ENCODE measurements around the gene AKAP6. TPM values are rescaled to one million over a fixed set of nuclear protein-coding genes. Genes with fewer than 3 reads are reported as not detected.

Gene AKAP6
- total RNA-seq, 1 experiment from 2014 or later = 2.8 TPM

- BruUV-seq (replicated peaks) = no TSS peak
- H3K4me3 Mint-ChIP-seq (ENCODE audit: low read depth, unreplicated experiment) = no peak overlapping the region
- H3K27ac Mint-ChIP-seq (ENCODE audit: unreplicated experiment) = no peak overlapping the region
- no peaks in the 10 kb centered on the region for H3K36me3 Mint-ChIP-seq (ENCODE audit: insufficient read depth, unreplicated experiment)
- no peaks in the 10 kb centered on the region for H3K27me3 Mint-ChIP-seq (ENCODE audit: unreplicated experiment)
- no peaks in the 10 kb centered on the region for H3K9me3 Mint-ChIP-seq (ENCODE audit: low read depth, unreplicated experiment)
- no peaks in the 10 kb centered on the region for H3K4me1 Mint-ChIP-seq (ENCODE audit: low read depth, unreplicated experiment)
- DNase-seq = no peak
- CTCF ChIA-PET = no interaction called here
- intact Hi-C loops (cut with micrococcal nuclease; ENCODE audit: unreplicated experiment) = no loop called here
- TF ChIP-seq CTCF (IDR thresholded peaks at IDR 0.05; ENCODE audit: unreplicated experiment) = no peak
Observed at GRCh38 chr14:32327255-32327961, 1.7 kb upstream of the AKAP6 start.

GRCh38 chr14:32329690-32330285, 690 bp downstream of the AKAP6 start:
- Mint-ChIP-seq H3K27me3 (ENCODE audit: unreplicated experiment) (no peaks in the 10 kb centered on the region), H3K4me1 (ENCODE audit: low read depth, unreplicated experiment) (no peaks in the 10 kb centered on the region), H3K36me3 (ENCODE audit: insufficient read depth, unreplicated experiment) (no peaks in the 10 kb centered on the region), H3K27ac (ENCODE audit: unreplicated experiment) (no peak overlapping the region), H3K9me3 (ENCODE audit: low read depth, unreplicated experiment) (no peaks in the 10 kb centered on the region), H3K4me3 (ENCODE audit: low read depth, unreplicated experiment) (no peak overlapping the region)
- no peak for DNase-seq
- no peak for TF ChIP-seq CTCF (IDR thresholded peaks at IDR 0.05; ENCODE audit: unreplicated experiment)
- intact Hi-C loops (cut with micrococcal nuclease; ENCODE audit: unreplicated experiment) = no loop called here
- CTCF ChIA-PET = interaction anchor here (0.6 kb wide), 1 partner anchor 10 kb away, joined by 4 read pairs; no protein-coding TSS in a partner anchor
- BruUV-seq (replicated peaks) = no TSS peak

GRCh38 chr14:32330351-32331111, 1.4 kb downstream of the AKAP6 start:
- CTCF ChIA-PET = interaction anchor here (0.6 kb wide), 2 partner anchors 9 to 89 kb away, joined by 3 to 4 read pairs; no protein-coding TSS in a partner anchor
- H3K4me1 Mint-ChIP-seq (ENCODE audit: low read depth, unreplicated experiment) = no peaks in the 10 kb centered on the region
- no TSS peak for BruUV-seq (replicated peaks)
- no peak for DNase-seq
- H3K27ac Mint-ChIP-seq (ENCODE audit: unreplicated experiment) = no peak overlapping the region
- H3K9me3 Mint-ChIP-seq (ENCODE audit: low read depth, unreplicated experiment) = no peaks in the 10 kb centered on the region
- H3K4me3 Mint-ChIP-seq (ENCODE audit: low read depth, unreplicated experiment) = no peak overlapping the region
- no peaks in the 10 kb centered on the region for H3K36me3 Mint-ChIP-seq (ENCODE audit: insufficient read depth, unreplicated experiment)
- intact Hi-C loops (cut with micrococcal nuclease; ENCODE audit: unreplicated experiment) = no loop called here
- TF ChIP-seq CTCF (IDR thresholded peaks at IDR 0.05; ENCODE audit: unreplicated experiment) = no peak
- no peaks in the 10 kb centered on the region for H3K27me3 Mint-ChIP-seq (ENCODE audit: unreplicated experiment)

DNA sequence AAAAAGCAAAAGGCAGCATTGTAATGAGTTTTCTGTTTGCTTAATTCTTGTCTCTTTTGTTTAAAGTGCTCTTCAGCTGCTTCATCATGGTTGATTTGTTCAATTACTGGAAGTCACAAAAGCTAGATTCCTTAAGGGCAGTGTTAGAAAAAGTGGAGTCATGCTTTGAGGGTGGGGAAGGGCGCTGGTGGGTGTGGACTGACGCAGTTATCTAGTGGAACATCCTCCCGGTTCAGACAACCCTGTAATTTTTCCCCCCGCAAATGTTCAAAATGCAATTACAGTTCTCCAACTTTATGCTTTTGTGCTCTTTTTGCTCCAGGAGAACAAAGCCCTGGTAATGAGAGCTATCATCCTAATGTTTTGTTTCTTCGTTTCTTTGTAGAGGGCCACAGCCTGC, 2.1 kb downstream of the AKAP6 start:
- TF ChIP-seq CTCF (IDR thresholded peaks at IDR 0.05; ENCODE audit: unreplicated experiment) = no peak
- H3K27ac Mint-ChIP-seq (ENCODE audit: unreplicated experiment) = no peak overlapping the region
- H3K9me3 Mint-ChIP-seq (ENCODE audit: low read depth, unreplicated experiment) = no peaks in the 10 kb centered on the region
- no peaks in the 10 kb centered on the region for H3K36me3 Mint-ChIP-seq (ENCODE audit: insufficient read depth, unreplicated experiment)
- BruUV-seq (replicated peaks) = no TSS peak
- intact Hi-C loops (cut with micrococcal nuclease; ENCODE audit: unreplicated experiment) = no loop called here
- no peaks in the 10 kb centered on the region for H3K4me1 Mint-ChIP-seq (ENCODE audit: low read depth, unreplicated experiment)
- CTCF ChIA-PET = interaction anchor here (0.6 kb wide), 1 partner anchor 89 kb away, joined by 3 read pairs; no protein-coding TSS in a partner anchor
- H3K4me3 Mint-ChIP-seq (ENCODE audit: low read depth, unreplicated experiment) = no peak overlapping the region
- no peaks in the 10 kb centered on the region for H3K27me3 Mint-ChIP-seq (ENCODE audit: unreplicated experiment)
- DNase-seq = no peak
